GM12892 (cell line): ENCODE results near the gene TRIO.

Experiments used
- POLR2A ChIP-seq: IDR thresholded peaks from 2 replicates; pipeline ENCODE4 v1.6.1; 2011; ENCODE audit warnings: low read depth, low read length, control low read depth
- POLR2AphosphoS5 ChIP-seq: IDR thresholded peaks from 2 replicates; pipeline ENCODE4 v1.6.1; 2011; ENCODE audit warnings: low read depth, low read length, control low read depth

DNA sequence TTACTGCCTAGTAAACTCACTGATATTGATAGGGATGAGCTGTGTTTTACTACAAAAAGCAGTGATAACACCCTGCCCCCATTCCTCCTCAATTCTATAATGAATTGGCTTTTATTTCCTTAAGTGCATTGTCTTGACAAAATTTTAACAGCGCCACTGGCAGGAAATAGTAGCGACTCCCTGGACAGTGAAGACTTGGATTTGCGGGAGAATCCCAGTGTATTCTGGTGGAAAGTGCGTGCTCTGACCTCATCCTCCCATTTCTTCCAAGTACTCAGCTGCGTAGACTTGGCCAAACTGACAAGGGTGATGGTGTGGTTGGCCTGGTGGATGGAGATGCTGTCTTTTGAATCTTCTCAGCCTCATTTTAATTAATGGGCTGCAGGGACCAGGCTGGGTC lies 5.3 kb downstream of the TRIO start:
- TF ChIP-seq POLR2A = no peak
- TF ChIP-seq POLR2AphosphoS5 = no peak
